GM23248 (cell line): ENCODE results near the gene SLC25A22. TPM values are rescaled to one million over a fixed set of nuclear protein-coding genes. Genes with fewer than 3 reads are reported as not detected.

Source experiments
- DNase-seq: peaks from one replicate; pipeline ENCODE4 v3.0.0-alpha.2; 2015
- H2AFZ ChIP-seq: fragments of 200-600 bp; sonication (generic); 2 replicates; pipeline ENCODE4 v1.6.1; 2016; ENCODE audit warnings: antibody characterized with exemption
- H3F3A ChIP-seq: fragments of 200-600 bp; sonication (generic); 2 replicates; pipeline ENCODE4 v1.6.1; 2016; ENCODE audit warnings: mild to moderate bottlenecking, antibody characterized with exemption, mixed run types; ENCODE audit not compliant: insufficient read depth
- H3K27ac ChIP-seq: fragments of 200-600 bp; sonication (generic); 2 replicates; pipeline ENCODE4 v1.5.1; 2016; ENCODE audit warnings: mild to moderate bottlenecking
- H3K27me3 ChIP-seq: fragments of 200-600 bp; sonication (generic); replicated peaks from 2 replicates; pipeline ENCODE4 v1.6.1; 2016; ENCODE audit warnings: mild to moderate bottlenecking; ENCODE audit not compliant: insufficient read depth
- H3K36me3 ChIP-seq: fragments of 200-600 bp; sonication (generic); 2 replicates; pipeline ENCODE4 v1.6.1; 2016; ENCODE audit warnings: low read depth, mild to moderate bottlenecking
- H3K4me1 ChIP-seq: fragments of 200-600 bp; sonication (generic); 2 replicates; pipeline ENCODE4 v1.6.1; 2016; ENCODE audit warnings: mild to moderate bottlenecking; ENCODE audit not compliant: insufficient read depth
- H3K4me2 ChIP-seq: fragments of 200-600 bp; sonication (generic); one replicate; pipeline ENCODE4 v1.6.1; 2016; ENCODE audit warnings: mild to moderate bottlenecking; ENCODE audit not compliant: unreplicated experiment
- H3K4me3 ChIP-seq: fragments of 200-600 bp; sonication (generic); 2 replicates; pipeline ENCODE4 v1.5.1; 2016; ENCODE audit warnings: mild to moderate bottlenecking
- H3K79me2 ChIP-seq: fragments of 200-600 bp; sonication (generic); 2 replicates; pipeline ENCODE4 v1.6.1; 2016; ENCODE audit warnings: mild to moderate bottlenecking; ENCODE audit not compliant: insufficient read depth
- H3K9ac ChIP-seq: fragments of 200-600 bp; sonication (generic); 2 replicates; pipeline ENCODE4 v1.6.1; 2016; ENCODE audit warnings: mild to moderate bottlenecking
- H3K9me2 ChIP-seq: fragments of 200-600 bp; sonication (generic); 2 replicates; pipeline ENCODE4 v1.6.1; 2016; ENCODE audit warnings: mixed run types, mild to moderate bottlenecking, moderate library complexity; ENCODE audit not compliant: insufficient read depth
- H3K9me3 ChIP-seq: fragments of 200-600 bp; sonication (generic); one replicate; pipeline ENCODE4 v1.6.1; 2017; ENCODE audit warnings: low read depth
- H4K20me1 ChIP-seq: fragments of 200-600 bp; sonication (generic); 2 replicates; pipeline ENCODE4 v1.6.0; 2016; ENCODE audit not compliant: insufficient read depth
- EZH2 ChIP-seq: fragments of 200-600 bp; sonication (generic); IDR thresholded peaks from 2 replicates; pipeline ENCODE4 v1.6.1; 2018; ENCODE audit warnings: antibody characterized with exemption, mild to moderate bottlenecking; ENCODE audit not compliant: insufficient read depth, poor library complexity, severe bottlenecking
- EZH2phosphoT487 ChIP-seq: fragments of 200-600 bp; sonication (generic); IDR thresholded peaks from 2 replicates; pipeline ENCODE4 v1.6.1; 2018; ENCODE audit warnings: antibody characterized with exemption, moderate library complexity, mild to moderate bottlenecking, low read depth; ENCODE audit not compliant: insufficient read depth
- WGBS, 2 experiments: methylation state at CpG; one replicate each; pipeline ENCODE4 v1.1.6; 2015 to 2017; ENCODE audit warnings: low lambda C conversion rate in 2 of 2, low coverage in 1 of 2; ENCODE audit errors: missing lambda C conversion rate in 2 of 2; 5-methylcytosine and 5-hydroxymethylcytosine counted together
- in situ Hi-C: fragments of 300-500 bp; cut with MboI; formaldehyde crosslinking; loops from 2 replicates; pipeline ENCODE4 v1.15.0; 2020
- polyA plus RNA-seq: library from polyadenylated mRNA; unstranded; fragments of >200 nt; fragmentation: Nextera tagmentation; extraction: Ambion mirVana; gene quantifications from 2 replicates; pipeline ENCODE4 v1.2.1, GENCODE V29; 2016
- total RNA-seq: library from RNA; depleted of rRNA; stranded (reverse); fragments of >200 nt; shearing (Covaris generic); gene quantifications from 2 replicates; pipeline ENCODE4 v1.2.3, GENCODE V29; 2014

Gene SLC25A22
- total and polyA plus RNA-seq, 2 experiments from 2014 or later, result 10.5 to 19.4 TPM

DNA sequence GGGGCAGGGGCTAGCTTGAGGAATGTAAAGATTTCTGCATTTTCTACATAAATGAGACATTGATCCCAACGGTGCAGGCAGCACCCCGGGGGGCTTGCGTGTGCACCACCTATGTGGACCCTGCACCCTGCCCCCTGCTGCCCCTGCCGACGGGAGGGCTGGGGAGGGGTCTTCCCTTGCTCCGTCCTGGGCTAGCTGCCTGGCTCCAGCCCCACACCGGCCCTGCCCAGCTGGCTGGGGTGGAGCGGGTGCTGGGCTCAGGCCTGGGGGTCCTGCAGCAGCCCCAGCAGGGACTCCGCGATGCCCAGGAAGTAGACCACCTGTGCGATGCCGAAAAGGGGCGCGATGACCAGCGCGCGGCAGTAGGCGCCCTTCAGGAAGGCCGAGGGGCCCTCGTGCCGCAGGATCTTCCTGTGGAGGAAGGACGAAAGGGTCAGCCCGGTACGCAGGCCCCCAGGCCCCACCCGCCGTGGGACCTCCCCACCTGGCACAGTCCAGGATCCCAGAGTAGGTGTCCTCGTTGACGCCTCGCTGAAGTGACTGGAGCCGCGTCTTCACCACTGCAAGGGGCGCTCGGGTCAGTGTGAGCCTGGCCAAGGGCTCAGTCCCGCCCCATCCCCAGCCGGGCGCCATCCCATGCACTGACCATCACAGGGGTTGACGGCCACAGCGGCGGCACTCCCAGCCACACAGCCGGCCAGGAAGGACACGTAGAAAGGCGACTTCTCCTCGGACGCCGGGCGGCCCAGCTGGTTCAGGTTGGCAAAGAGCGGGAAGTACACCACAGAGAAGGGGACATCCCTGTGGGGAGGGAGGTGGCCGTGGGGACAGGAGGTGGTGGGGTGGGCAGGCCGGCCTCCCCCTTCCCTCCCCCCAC, 6.2 kb downstream of the SLC25A22 start:
- Histone ChIP-seq H3K79me2 (peaks cover 12% of the 10 kb centered on the region), H3F3A (peaks cover 8% of the 10 kb centered on the region; the same call in 1 of the 2 replicates), H3K4me2 (no peak overlapping the region), H3K27ac (no peak overlapping the region), H3K9ac (no peak overlapping the region), H3K9me2 (no peaks in the 10 kb centered on the region), H3K4me3 (no peak overlapping the region), H3K4me1 (peaks cover 6% of the 10 kb centered on the region), H3K36me3 (no peaks in the 10 kb centered on the region; the same call in 1 of the 2 replicates), H4K20me1 (no peaks in the 10 kb centered on the region), H3K27me3 (no peaks in the 10 kb centered on the region), H3K9me3 (no peaks in the 10 kb centered on the region), H2AFZ (no peak overlapping the region)
- WGBS, 2 experiments, result 93 to 96% methylated on average over 32 to 42 of the region's 49 CpGs
- no peak for DNase-seq
- in situ Hi-C loops, result no loop called here
- TF ChIP-seq EZH2 (no peak), EZH2phosphoT487 (no peak)

DNA sequence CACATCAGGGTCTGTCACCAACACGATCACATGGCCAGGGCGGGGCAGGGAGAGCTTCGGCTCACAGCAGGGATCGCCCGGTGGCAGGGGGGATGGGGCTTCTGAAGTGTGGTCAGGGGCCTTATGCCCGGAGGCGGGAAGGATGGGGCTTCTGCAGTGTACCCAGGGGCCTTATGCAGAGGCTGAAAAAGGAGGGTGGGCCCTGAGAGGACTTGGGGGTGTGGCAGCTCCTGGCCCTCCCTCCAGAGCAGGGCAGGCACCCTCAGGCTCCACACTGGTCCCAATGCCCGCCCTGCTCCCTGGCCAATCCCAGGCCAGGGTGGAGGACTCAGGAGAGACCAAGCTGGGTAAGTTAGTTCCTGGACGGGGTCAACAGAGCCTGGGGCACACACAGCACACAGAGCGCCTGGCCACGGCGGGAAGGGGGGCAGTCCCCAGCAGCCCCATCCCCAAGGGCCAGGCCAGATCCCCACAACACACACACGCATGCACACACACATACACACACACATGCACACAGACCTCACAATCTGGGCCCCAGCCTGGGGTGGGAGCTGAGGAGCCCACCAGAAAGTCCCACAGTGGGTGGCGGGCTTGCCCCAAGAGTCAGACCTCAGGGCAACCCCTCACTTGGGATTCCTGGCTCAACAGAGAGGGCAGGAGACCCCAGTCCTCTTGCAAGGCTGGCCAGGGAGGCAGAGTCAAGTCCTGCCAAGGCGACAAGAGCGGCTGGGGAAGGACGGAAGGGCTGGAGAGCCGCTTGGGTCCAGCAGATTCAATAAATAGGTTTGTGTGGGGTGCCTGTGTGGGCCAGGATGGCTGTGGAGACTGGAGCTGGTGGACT, 7.1 kb downstream of the SLC25A22 start:
- DNase-seq, result peak; percentile 58
- Histone ChIP-seq H3K36me3 (no peaks in the 10 kb centered on the region; the same call in 1 of the 2 replicates), H4K20me1 (no peaks in the 10 kb centered on the region), H3K9me3 (no peaks in the 10 kb centered on the region), H3K4me3 (no peak overlapping the region), H3K9me2 (no peaks in the 10 kb centered on the region), H3K4me2 (no peak overlapping the region), H3K79me2 (peaks cover 12% of the 10 kb centered on the region), H2AFZ (no peak overlapping the region), H3K27me3 (no peaks in the 10 kb centered on the region), H3F3A (0 out of 2 replicates have a peak, but pooled peaks cover 4% of the 10 kb centered on the region), H3K9ac (no peak overlapping the region), H3K27ac (no peak overlapping the region), H3K4me1 (no peaks in the 10 kb centered on the region; the same call in 1 of the 2 replicates)
- WGBS, 2 experiments, result 44 to 46% methylated on average over 16 to 18 of the region's 18 CpGs
- TF ChIP-seq EZH2phosphoT487, result no peak
- no peak for TF ChIP-seq EZH2
- in situ Hi-C loops, result no loop called here

DNA sequence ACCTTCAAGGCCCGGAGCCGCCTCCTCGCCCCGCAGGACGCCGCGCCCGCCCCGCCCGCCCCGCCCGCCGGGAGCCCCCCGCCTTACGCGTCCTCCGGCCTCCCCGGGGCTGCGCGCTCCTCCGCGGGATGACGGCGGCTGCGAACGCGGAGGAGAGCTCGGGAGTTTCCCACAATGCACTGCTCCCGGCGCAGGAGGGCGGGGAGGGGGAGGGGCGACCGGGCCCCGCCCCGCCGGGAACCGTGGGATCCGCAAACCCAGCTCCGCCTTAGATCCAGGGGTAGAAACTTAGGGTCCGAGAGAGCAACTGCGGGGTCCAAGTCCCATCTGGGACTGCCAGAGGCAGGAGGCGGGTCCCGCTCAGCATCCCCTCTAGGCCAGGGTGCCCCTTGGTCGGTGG, 8.1 kb downstream of the SLC25A22 start, which contains the start of gene CEND1:
TSS of gene CEND1 (minus strand) at position 148 of the 400 bp plus-strand sequence. CDS start 1,514 bp downstream, outside the sequence.
- in situ Hi-C loops, result no loop called here
- WGBS, 2 experiments, result 1% methylated on average over 14 to 16 of the region's 44 CpGs
- H3F3A ChIP-seq, result 0 out of 2 replicates have a peak, but pooled peaks cover 4% of the 10 kb centered on the region
- H3K79me2 ChIP-seq, result peaks cover 6% of the 10 kb centered on the region
- TF ChIP-seq EZH2 (no peak), EZH2phosphoT487 (no peak)
- no peaks in the 10 kb centered on the region for H3K9me3 ChIP-seq
- peak within 1 kb of the TSS; percentile 45; the same call in 1 of the 2 replicates for H3K4me3 ChIP-seq
- no peaks in the 10 kb centered on the region for H3K9me2 ChIP-seq
- no peaks in the 10 kb centered on the region for H3K27me3 ChIP-seq
- H4K20me1 ChIP-seq, result no peaks in the 10 kb centered on the region
- H3K4me1 ChIP-seq, result no peaks in the 10 kb centered on the region
- H3K36me3 ChIP-seq, result no peaks in the 10 kb centered on the region; the same call in 1 of the 2 replicates
- H2AFZ ChIP-seq, result no peak within 1 kb of the TSS
- no peak within 1 kb of the TSS for H3K27ac ChIP-seq
- H3K9ac ChIP-seq, result 0 out of 2 replicates have a peak within 1 kb of the TSS, but pooled peaks have one; percentile 20
- DNase-seq, result peak; percentile 82
- no peak within 1 kb of the TSS for H3K4me2 ChIP-seq
